Measurements from ENCODE around the gene SNTG2.

The SNTG2 gene

GRCh38 chr2:1134629-1135028 lies 184.0 kb downstream of the SNTG2 start:
- TF ChIP-seq CTCF (IDR thresholded peaks at IDR 0.05; ENCODE audit: control insufficient read depth, extremely low read depth, insufficient read depth) = no peak
- H3K4me3 ChIP-seq (ENCODE audit: low read depth, low read length) = no peak overlapping the region
- DNase-seq (ENCODE audit: low read depth) = no peak

- DNase-seq (ENCODE audit: low read depth) = no peak
- TF ChIP-seq CTCF (IDR thresholded peaks at IDR 0.05; ENCODE audit: control insufficient read depth, extremely low read depth, insufficient read depth) = peak; percentile 64
Measured at GRCh38 chr2:1136067-1136466, 185.4 kb downstream of the SNTG2 start.

GRCh38 chr2:1136846-1137245 lies 186.2 kb downstream of the SNTG2 start:
- TF ChIP-seq CTCF (IDR thresholded peaks at IDR 0.05; ENCODE audit: control insufficient read depth, extremely low read depth, insufficient read depth) = no peak
- no peak overlapping the region for H3K4me3 ChIP-seq (ENCODE audit: low read depth, low read length)
- DNase-seq (ENCODE audit: low read depth) = no peak

More at GRCh38 chr2:1136067-1136466, 185.4 kb downstream of the SNTG2 start:
- H3K4me3 ChIP-seq (ENCODE audit: low read depth, low read length) = no peak overlapping the region

GRCh38 chr2:1137264-1137663 lies 186.6 kb downstream of the SNTG2 start:
- DNase-seq (ENCODE audit: low read depth) = no peak
- no peak for TF ChIP-seq CTCF (IDR thresholded peaks at IDR 0.05; ENCODE audit: control insufficient read depth, extremely low read depth, insufficient read depth)

GRCh38 chr2:1137913-1138391 lies 187.3 kb downstream of the SNTG2 start:
- no peak for TF ChIP-seq CTCF (IDR thresholded peaks at IDR 0.05; ENCODE audit: control insufficient read depth, extremely low read depth, insufficient read depth)
- DNase-seq (ENCODE audit: low read depth) = no peak
- H3K4me3 ChIP-seq (ENCODE audit: low read depth, low read length) = no peak overlapping the region

More at GRCh38 chr2:1137264-1137663, 186.6 kb downstream of the SNTG2 start:
- H3K4me3 ChIP-seq (ENCODE audit: low read depth, low read length) = no peak overlapping the region

GRCh38 chr2:1140389-1141003 lies 189.8 kb downstream of the SNTG2 start:
- DNase-seq (ENCODE audit: low read depth) = no peak
- peak; percentile 87 for TF ChIP-seq CTCF (IDR thresholded peaks at IDR 0.05; ENCODE audit: control insufficient read depth, extremely low read depth, insufficient read depth)
- no peak overlapping the region for H3K4me3 ChIP-seq (ENCODE audit: low read depth, low read length)

GRCh38 chr2:1141079-1141478 lies 190.4 kb downstream of the SNTG2 start:
- no peak for TF ChIP-seq CTCF (IDR thresholded peaks at IDR 0.05; ENCODE audit: control insufficient read depth, extremely low read depth, insufficient read depth)
- DNase-seq (ENCODE audit: low read depth) = no peak
- no peak overlapping the region for H3K4me3 ChIP-seq (ENCODE audit: low read depth, low read length)

All from LNCaP clone FGC (cell line).